ENCODE results near the gene ELOB.

Gene ELOB

DNA sequence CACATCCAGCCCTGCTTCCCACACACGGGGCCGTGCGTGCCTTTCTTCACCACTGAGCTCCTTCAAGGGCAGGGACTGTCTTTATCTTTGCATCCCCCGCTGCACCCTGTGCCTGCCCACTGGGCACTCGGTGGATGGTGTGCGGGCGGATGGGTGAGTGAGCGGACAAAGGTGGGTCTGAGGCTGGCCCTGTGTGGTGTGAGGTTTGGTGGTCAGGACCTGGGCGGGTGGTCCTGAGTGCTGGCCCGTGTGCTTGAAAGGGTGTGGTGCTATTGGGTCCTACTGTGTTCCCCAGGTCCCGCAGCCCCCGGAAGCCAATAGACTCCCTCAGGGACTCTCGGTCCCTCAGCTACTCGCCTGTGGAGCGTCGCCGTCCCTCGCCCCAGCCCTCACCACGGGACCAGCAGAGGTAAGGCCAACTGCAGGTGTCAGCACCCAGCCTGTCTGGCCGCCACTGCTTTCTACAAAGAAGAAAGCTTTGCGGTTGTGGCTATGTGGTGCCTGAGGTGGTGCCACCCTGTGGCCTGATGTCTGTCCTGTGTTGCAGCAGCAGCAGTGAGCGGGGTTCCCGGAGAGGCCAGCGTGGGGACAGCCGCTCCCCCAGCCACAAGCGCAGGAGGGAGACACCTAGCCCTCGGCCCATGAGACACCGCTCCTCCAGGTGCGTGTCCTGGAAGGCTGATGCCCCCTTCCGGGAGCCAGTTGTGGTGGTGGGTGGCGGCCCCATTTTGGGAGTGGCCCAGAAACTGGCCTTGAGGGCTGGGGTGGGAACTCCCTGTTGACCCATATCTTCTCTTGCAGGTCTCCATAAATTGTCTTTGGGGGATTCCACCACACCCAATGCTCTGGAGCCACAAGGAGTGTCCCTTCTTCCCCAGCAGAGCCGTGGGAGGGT lies 6.8 kb downstream of the ELOB start:
- peaks cover 22% of the 10 kb centered on the region for H3K4me1 Mint-ChIP-seq
- H3K4me3 Mint-ChIP-seq: no peak overlapping the region
- H3K36me3 Mint-ChIP-seq: peaks cover 42% of the 10 kb centered on the region
- peak; percentile 12 for ATAC-seq (ENCODE audit: low read depth)
- H3K9me3 Mint-ChIP-seq: no peaks in the 10 kb centered on the region
- H3K27ac Mint-ChIP-seq: peak overlapping the region; percentile 80
- no peak for DNase-seq (ENCODE audit: low spot score in 2 of 2)
- H3K27me3 Mint-ChIP-seq: no peaks in the 10 kb centered on the region

DNA sequence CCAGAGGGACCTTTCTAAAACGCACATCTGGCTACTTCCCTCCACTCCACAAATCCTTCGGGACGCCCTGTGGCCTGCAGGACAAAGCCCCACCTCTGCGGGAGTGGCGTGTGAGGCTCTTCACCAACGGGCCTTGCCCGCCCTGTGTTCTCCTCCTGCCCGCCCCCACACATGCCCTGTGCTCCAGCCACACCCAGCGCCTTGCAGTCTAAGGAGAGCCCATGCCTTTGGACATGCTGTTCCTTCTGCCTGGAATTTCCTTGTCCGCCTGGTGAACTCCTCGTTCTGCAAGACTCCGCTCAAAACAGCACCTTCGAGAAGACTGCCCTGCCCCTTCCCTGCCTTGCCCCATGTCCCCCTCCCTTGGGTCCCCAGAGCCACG lies 7.4 kb downstream of the ELOB start:
- DNase-seq (ENCODE audit: low spot score in 2 of 2): no peak
- no peaks in the 10 kb centered on the region for H3K27me3 Mint-ChIP-seq
- H3K9me3 Mint-ChIP-seq: no peaks in the 10 kb centered on the region
- peaks cover 46% of the 10 kb centered on the region for H3K36me3 Mint-ChIP-seq
- H3K4me3 Mint-ChIP-seq: no peak overlapping the region
- H3K4me1 Mint-ChIP-seq: peaks cover 20% of the 10 kb centered on the region
- ATAC-seq (ENCODE audit: low read depth): no peak
- peak overlapping the region; percentile 80 for H3K27ac Mint-ChIP-seq

- no peak for ATAC-seq (ENCODE audit: low read depth)
- no peak for DNase-seq (ENCODE audit: low spot score in 2 of 2)
- H3K9me3 Mint-ChIP-seq: no peaks in the 10 kb centered on the region
- H3K27me3 Mint-ChIP-seq: no peaks in the 10 kb centered on the region
- H3K4me1 Mint-ChIP-seq: peaks cover 20% of the 10 kb centered on the region
- H3K36me3 Mint-ChIP-seq: peaks cover 46% of the 10 kb centered on the region
- no peak overlapping the region for H3K4me3 Mint-ChIP-seq
- peak overlapping the region; percentile 80 for H3K27ac Mint-ChIP-seq
Measured at GRCh38 chr16:2769100-2769529, 8.0 kb downstream of the ELOB start.

GRCh38 chr16:2768403-2769089 lies 8.5 kb downstream of the ELOB start:
- H3K36me3 Mint-ChIP-seq: peaks cover 51% of the 10 kb centered on the region
- no peaks in the 10 kb centered on the region for H3K9me3 Mint-ChIP-seq
- ATAC-seq (ENCODE audit: low read depth) (no peak), DNase-seq (ENCODE audit: low spot score in 2 of 2) (no peak)
- peaks cover 20% of the 10 kb centered on the region for H3K4me1 Mint-ChIP-seq
- H3K4me3 Mint-ChIP-seq: no peak overlapping the region
- no peaks in the 10 kb centered on the region for H3K27me3 Mint-ChIP-seq
- peak overlapping the region; percentile 80 for H3K27ac Mint-ChIP-seq

- Mint-ChIP-seq H3K27me3 (no peaks in the 10 kb centered on the region), H3K4me1 (peaks cover 19% of the 10 kb centered on the region), H3K9me3 (no peaks in the 10 kb centered on the region), H3K27ac (peak overlapping the region; percentile 70), H3K36me3 (peaks cover 58% of the 10 kb centered on the region), H3K4me3 (no peak overlapping the region)
- ATAC-seq (ENCODE audit: low read depth): no peak
- no peak for DNase-seq (ENCODE audit: low spot score in 2 of 2)
Measured at GRCh38 chr16:2767891-2768290, 9.2 kb downstream of the ELOB start.

DNA sequence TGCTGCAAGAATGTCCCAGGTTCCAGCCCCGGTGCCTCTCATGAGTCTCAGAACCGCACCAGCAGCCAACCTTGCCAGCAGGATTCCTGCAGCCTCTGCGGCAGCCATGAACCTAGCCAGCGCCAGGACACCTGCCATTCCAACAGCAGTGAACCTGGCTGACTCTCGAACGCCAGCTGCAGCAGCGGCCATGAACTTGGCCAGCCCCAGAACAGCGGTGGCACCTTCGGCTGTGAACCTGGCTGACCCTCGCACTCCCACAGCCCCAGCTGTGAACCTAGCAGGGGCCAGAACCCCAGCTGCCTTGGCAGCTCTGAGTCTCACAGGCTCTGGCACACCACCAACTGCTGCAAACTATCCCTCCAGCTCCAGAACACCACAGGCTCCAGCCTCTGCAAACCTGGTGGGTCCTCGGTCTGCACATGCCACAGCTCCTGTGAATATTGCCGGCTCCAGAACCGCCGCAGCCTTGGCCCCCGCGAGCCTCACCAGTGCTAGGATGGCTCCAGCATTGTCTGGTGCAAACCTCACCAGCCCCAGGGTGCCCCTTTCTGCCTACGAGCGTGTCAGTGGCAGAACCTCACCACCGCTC lies 9.8 kb downstream of the ELOB start:
- no peaks in the 10 kb centered on the region for H3K9me3 Mint-ChIP-seq
- H3K27me3 Mint-ChIP-seq: no peaks in the 10 kb centered on the region
- H3K4me3 Mint-ChIP-seq: no peak overlapping the region
- peaks cover 60% of the 10 kb centered on the region for H3K36me3 Mint-ChIP-seq
- peak overlapping the region; percentile 76 for H3K27ac Mint-ChIP-seq
- H3K4me1 Mint-ChIP-seq: peaks cover 14% of the 10 kb centered on the region
- DNase-seq (ENCODE audit: low spot score in 2 of 2) (no peak), ATAC-seq (ENCODE audit: low read depth) (no peak)

DNA sequence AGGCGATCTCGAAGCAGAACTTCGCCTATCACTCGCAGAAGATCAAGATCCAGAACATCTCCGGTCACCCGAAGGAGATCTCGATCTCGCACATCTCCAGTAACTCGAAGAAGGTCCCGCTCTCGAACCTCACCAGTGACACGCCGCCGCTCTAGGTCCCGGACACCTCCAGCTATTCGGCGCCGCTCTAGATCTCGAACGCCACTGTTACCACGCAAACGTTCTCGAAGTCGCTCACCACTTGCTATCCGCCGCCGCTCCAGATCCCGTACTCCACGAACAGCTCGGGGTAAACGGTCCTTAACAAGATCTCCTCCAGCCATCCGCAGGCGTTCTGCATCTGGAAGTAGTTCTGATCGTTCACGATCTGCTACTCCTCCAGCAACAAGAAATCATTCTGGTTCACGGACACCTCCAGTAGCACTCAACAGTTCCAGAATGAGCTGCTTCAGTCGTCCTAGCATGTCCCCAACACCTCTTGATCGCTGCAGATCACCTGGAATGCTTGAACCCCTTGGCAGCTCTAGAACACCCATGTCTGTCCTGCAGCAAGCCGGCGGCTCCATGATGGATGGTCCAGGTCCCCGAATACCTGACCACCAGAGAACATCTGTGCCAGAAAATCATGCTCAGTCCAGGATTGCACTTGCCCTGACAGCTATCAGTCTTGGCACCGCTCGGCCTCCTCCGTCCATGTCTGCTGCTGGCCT lies 10.5 kb downstream of the ELOB start:
- no peaks in the 10 kb centered on the region for H3K9me3 Mint-ChIP-seq
- H3K36me3 Mint-ChIP-seq: peaks cover 63% of the 10 kb centered on the region
- DNase-seq (ENCODE audit: low spot score in 2 of 2) (no peak), ATAC-seq (ENCODE audit: low read depth) (no peak)
- H3K27ac Mint-ChIP-seq: peak overlapping the region; percentile 76
- H3K4me3 Mint-ChIP-seq: no peak overlapping the region
- no peaks in the 10 kb centered on the region for H3K27me3 Mint-ChIP-seq
- H3K4me1 Mint-ChIP-seq: peaks cover 14% of the 10 kb centered on the region

GRCh38 chr16:2765462-2766404 lies 11.3 kb downstream of the ELOB start:
- DNase-seq (ENCODE audit: low spot score in 2 of 2) (no peak), ATAC-seq (ENCODE audit: low read depth) (no peak)
- H3K4me1 Mint-ChIP-seq: peaks cover 14% of the 10 kb centered on the region
- peaks cover 71% of the 10 kb centered on the region for H3K36me3 Mint-ChIP-seq
- no peaks in the 10 kb centered on the region for H3K27me3 Mint-ChIP-seq
- no peaks in the 10 kb centered on the region for H3K9me3 Mint-ChIP-seq
- peak overlapping the region; percentile 80 for H3K27ac Mint-ChIP-seq
- no peak overlapping the region for H3K4me3 Mint-ChIP-seq

DNA sequence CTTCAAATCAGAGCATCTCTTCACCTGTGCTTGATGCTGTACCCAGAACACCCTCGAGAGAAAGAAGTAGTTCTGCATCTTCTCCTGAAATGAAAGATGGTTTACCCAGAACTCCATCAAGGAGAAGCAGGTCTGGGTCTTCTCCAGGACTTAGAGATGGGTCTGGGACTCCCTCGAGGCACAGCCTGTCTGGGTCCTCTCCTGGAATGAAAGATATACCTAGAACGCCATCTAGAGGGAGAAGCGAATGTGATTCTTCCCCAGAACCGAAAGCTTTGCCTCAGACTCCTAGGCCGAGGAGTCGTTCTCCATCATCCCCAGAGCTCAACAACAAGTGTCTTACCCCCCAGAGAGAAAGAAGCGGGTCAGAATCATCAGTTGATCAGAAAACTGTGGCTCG lies 12.4 kb downstream of the ELOB start:
- Mint-ChIP-seq H3K4me3 (no peak overlapping the region), H3K4me1 (peaks cover 14% of the 10 kb centered on the region), H3K27me3 (no peaks in the 10 kb centered on the region), H3K9me3 (no peaks in the 10 kb centered on the region), H3K36me3 (peaks cover 74% of the 10 kb centered on the region), H3K27ac (no peak overlapping the region)
- DNase-seq (ENCODE audit: low spot score in 2 of 2) (no peak), ATAC-seq (ENCODE audit: low read depth) (no peak)

GRCh38 chr16:2763173-2763572 lies 13.9 kb downstream of the ELOB start:
- no peak overlapping the region for H3K4me3 Mint-ChIP-seq
- H3K4me1 Mint-ChIP-seq: peaks cover 13% of the 10 kb centered on the region
- peaks cover 75% of the 10 kb centered on the region for H3K36me3 Mint-ChIP-seq
- ATAC-seq (ENCODE audit: low read depth) (no peak), DNase-seq (ENCODE audit: low spot score in 2 of 2) (no peak)
- H3K9me3 Mint-ChIP-seq: no peaks in the 10 kb centered on the region
- peak overlapping the region; percentile 80 for H3K27ac Mint-ChIP-seq
- no peaks in the 10 kb centered on the region for H3K27me3 Mint-ChIP-seq

- peaks cover 71% of the 10 kb centered on the region for H3K36me3 Mint-ChIP-seq
- H3K27me3 Mint-ChIP-seq: no peaks in the 10 kb centered on the region
- H3K4me3 Mint-ChIP-seq: no peak overlapping the region
- ATAC-seq (ENCODE audit: low read depth) (no peak), DNase-seq (ENCODE audit: low spot score in 2 of 2) (no peak)
- peak overlapping the region; percentile 80 for H3K27ac Mint-ChIP-seq
- no peaks in the 10 kb centered on the region for H3K9me3 Mint-ChIP-seq
- H3K4me1 Mint-ChIP-seq: peaks cover 9% of the 10 kb centered on the region
Measured at GRCh38 chr16:2762711-2763110, 14.4 kb downstream of the ELOB start.

- peak overlapping the region; percentile 80 for H3K27ac Mint-ChIP-seq
- no peak for DNase-seq (ENCODE audit: low spot score in 2 of 2)
- H3K4me3 Mint-ChIP-seq: no peak overlapping the region
- peaks cover 13% of the 10 kb centered on the region for H3K4me1 Mint-ChIP-seq
- no peak for ATAC-seq (ENCODE audit: low read depth)
- H3K9me3 Mint-ChIP-seq: no peaks in the 10 kb centered on the region
- H3K36me3 Mint-ChIP-seq: peaks cover 73% of the 10 kb centered on the region
- H3K27me3 Mint-ChIP-seq: no peaks in the 10 kb centered on the region
Measured at GRCh38 chr16:2761886-2762583, 15.0 kb downstream of the ELOB start.

Measured in memory B cell (primary cell).